ENCODE measurements around the gene AACS. TPM values are rescaled to one million over a fixed set of nuclear protein-coding genes. Genes with fewer than 3 reads are reported as not detected.

Gene AACS
- total RNA-seq, 4 donors from 2014 or later = 29.4 to 46.6 (median 37.1) TPM

GRCh38 chr12:125050446-125050845 is 14.8 kb upstream of the AACS start:
- TF ChIP-seq CTCF (IDR thresholded peaks at IDR 0.05) = no peak
- no peak for TF ChIP-seq POLR2A (IDR thresholded peaks at IDR 0.05)

DNA sequence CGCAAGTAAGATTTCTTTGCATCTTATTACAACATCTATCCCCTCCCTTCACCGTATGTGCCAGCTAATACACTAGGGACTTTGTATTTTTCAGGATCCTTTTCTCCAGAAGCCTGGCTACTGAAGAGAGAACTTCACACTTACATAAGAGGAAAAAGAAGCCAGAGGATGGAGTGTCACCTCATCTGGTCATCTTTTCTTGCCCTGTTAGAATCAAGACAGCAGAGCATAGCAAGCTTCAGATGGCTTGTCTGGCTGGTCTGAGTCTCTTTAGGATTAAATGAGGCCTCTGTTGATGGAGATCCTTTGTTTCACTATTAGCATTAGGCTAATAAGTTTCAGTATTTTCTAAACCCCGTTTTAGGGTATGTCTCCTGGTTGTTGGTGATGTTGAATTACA is 14.4 kb upstream of the AACS start:
- Histone ChIP-seq H3K4me3 (no peak overlapping the region), H3K36me3 (no peaks in the 10 kb centered on the region), H3K4me1 (peaks cover 0 to 5% (median 2%) of the 10 kb centered on the region in 4 donors), H3K9me3 (no peaks in the 10 kb centered on the region), H3K27me3 (no peaks in the 10 kb centered on the region), H3K27ac (no peak overlapping the region)
- no peak for TF ChIP-seq POLR2A (IDR thresholded peaks at IDR 0.05)
- TF ChIP-seq CTCF (IDR thresholded peaks at IDR 0.05) = no peak
- no peak for DNase-seq

More at GRCh38 chr12:125050446-125050845, 14.8 kb upstream of the AACS start:
- H3K27me3 ChIP-seq = no peaks in the 10 kb centered on the region
- H3K27ac ChIP-seq = no peak overlapping the region
- no peaks in the 10 kb centered on the region for H3K9me3 ChIP-seq
- H3K36me3 ChIP-seq = no peaks in the 10 kb centered on the region
- H3K4me3 ChIP-seq = no peak overlapping the region
- no peak for DNase-seq
- peaks cover 0 to 5% (median 2%) of the 10 kb centered on the region in 4 donors for H3K4me1 ChIP-seq

DNA sequence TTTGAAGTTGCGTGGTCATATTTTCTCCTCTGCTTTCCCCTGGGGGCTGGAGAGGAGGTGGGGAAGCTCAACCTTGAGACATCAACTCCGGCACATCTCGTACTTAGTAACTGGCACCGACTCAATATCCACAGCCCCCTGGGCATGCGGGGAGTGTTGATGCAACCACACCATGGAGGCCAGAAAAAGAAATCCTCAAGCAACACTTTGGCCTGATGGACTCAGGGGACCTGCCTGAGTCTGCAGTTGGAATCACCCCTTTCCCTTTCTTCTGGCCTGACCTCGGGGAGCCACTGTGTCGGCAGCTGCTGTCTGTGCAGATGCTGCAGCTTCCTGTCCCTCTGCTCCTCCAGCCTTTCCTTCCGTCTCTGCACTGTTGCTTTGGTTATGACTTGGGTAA is 11.4 kb upstream of the AACS start:
- no peaks in the 10 kb centered on the region for H3K9me3 ChIP-seq
- H3K27me3 ChIP-seq = no peaks in the 10 kb centered on the region
- peaks cover 0 to 3% (median 2%) of the 10 kb centered on the region in 4 donors for H3K4me1 ChIP-seq
- no peak overlapping the region for H3K27ac ChIP-seq
- TF ChIP-seq CTCF (IDR thresholded peaks at IDR 0.05) (no peak), POLR2A (IDR thresholded peaks at IDR 0.05) (no peak)
- no peaks in the 10 kb centered on the region for H3K36me3 ChIP-seq
- H3K4me3 ChIP-seq = no peak overlapping the region
- no peak for DNase-seq

- TF ChIP-seq POLR2A (IDR thresholded peaks at IDR 0.05) (no peak), CTCF (IDR thresholded peaks at IDR 0.05) (no peak)
- no peak overlapping the region for H3K27ac ChIP-seq
- no peak for DNase-seq
- H3K4me1 ChIP-seq = no peaks in the 10 kb centered on the region
- H3K4me3 ChIP-seq = no peak overlapping the region
- H3K27me3 ChIP-seq = no peaks in the 10 kb centered on the region
- no peaks in the 10 kb centered on the region for H3K36me3 ChIP-seq
- no peaks in the 10 kb centered on the region for H3K9me3 ChIP-seq
These were observed 9.6 kb upstream of the AACS start for GRCh38 chr12:125055591-125055990.

- H3K27me3 ChIP-seq = no peaks in the 10 kb centered on the region
- no peaks in the 10 kb centered on the region for H3K4me1 ChIP-seq
- no peaks in the 10 kb centered on the region for H3K36me3 ChIP-seq
- no peaks in the 10 kb centered on the region for H3K9me3 ChIP-seq
- H3K27ac ChIP-seq = no peak overlapping the region
- H3K4me3 ChIP-seq = no peak overlapping the region
- TF ChIP-seq POLR2A (IDR thresholded peaks at IDR 0.05) (no peak), CTCF (IDR thresholded peaks at IDR 0.05) (no peak)
- DNase-seq = no peak
These were observed 8.9 kb upstream of the AACS start for GRCh38 chr12:125056306-125056705.

DNA sequence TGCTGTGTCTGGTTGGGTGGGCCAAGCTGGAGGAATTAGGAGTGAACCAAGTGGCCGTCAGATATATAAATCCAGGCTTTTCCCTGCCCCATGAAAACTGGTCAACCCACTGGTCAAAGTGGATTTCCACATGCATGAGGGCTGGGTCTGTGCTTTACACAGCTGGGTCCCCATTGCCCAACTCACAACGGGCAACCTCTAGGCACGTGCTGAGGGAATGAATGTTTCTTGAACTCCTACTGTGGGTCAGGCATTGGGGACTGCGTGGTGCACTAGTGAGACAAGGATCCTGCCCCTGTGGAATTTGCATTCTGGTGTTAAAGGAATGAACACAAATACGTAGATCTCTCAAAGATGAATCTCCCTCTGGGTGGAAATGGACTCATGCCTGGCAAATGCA is 7.5 kb upstream of the AACS start:
- Histone ChIP-seq H3K9me3 (no peaks in the 10 kb centered on the region), H3K36me3 (no peaks in the 10 kb centered on the region), H3K4me3 (no peak overlapping the region), H3K27ac (no peak overlapping the region), H3K4me1 (no peaks in the 10 kb centered on the region), H3K27me3 (no peaks in the 10 kb centered on the region)
- no peak for DNase-seq
- TF ChIP-seq CTCF (IDR thresholded peaks at IDR 0.05) (no peak), POLR2A (IDR thresholded peaks at IDR 0.05) (no peak)
